Endothelial cell of umbilical vein (primary cell): ENCODE data around the gene MAPKBP1. TPM values are rescaled to one million over a fixed set of nuclear protein-coding genes. Genes with fewer than 3 reads are reported as not detected.
"Not testable (repeated sequence)": the region's sequence is repeated elsewhere in the genome, so short reads cannot be mapped to it uniquely, and the experiment has no call there.

ENCODE experiments used
- BruUV-seq: library from RNA; stranded (reverse); fragments of 400-500 nt; replicated peaks from 2 replicates; lab custom pipeline; 2021; lab: Mats Ljungman, UMichigan
- CTCF ChIA-PET: fragments of 300-600, 350-600 bp; sonication (Branson Sonifier 250); formaldehyde crosslinking; loops from one replicate; lab custom pipeline; 2021; ENCODE audit warnings: antibody characterized with exemption, inconsistent platforms; lab: Charles Lee
- POLR2A ChIA-PET: fragments of 300-600, 350-600 bp; sonication (Branson Sonifier 250); formaldehyde crosslinking; loops from one replicate; lab custom pipeline; 2021; ENCODE audit warnings: antibody characterized with exemption, inconsistent platforms; lab: Charles Lee
- DNase-seq: peaks from one replicate; pipeline ENCODE4 v3.0.0-alpha.2; 2011; ENCODE audit warnings: low read depth, low spot score
- FAIRE-seq: peaks from 2 replicates; lab custom pipeline; 2011; peaks lifted over from hg19 to GRCh38; lab: Jason Lieb, UNC
- H2AFZ ChIP-seq: 2 replicates; pipeline ENCODE4 v1.6.0; 2012; ENCODE audit warnings: low read depth, low read length, control low read depth, inconsistent platforms
- H3K27ac ChIP-seq: 2 replicates; pipeline ENCODE4 v1.5.1; 2011; ENCODE audit warnings: low read depth, mild to moderate bottlenecking, control low read depth, low read length, moderate library complexity; ENCODE audit not compliant: insufficient read depth
- H3K27me3 ChIP-seq, 2 experiments: 2 replicates each; pipeline versions ENCODE4 v1.6.0 to v1.6.1; 2011; ENCODE audit warnings: low read length in 2 of 2, mixed read lengths in 1 of 2; ENCODE audit not compliant: control insufficient read depth in 2 of 2, insufficient read depth in 2 of 2
- H3K36me3 ChIP-seq, 2 experiments: 2 replicates in 1 of 2; 3 replicates in 1 of 2; pipeline ENCODE4 v1.5.1; 2011; ENCODE audit warnings: low read length in 2 of 2, mild to moderate bottlenecking in 1 of 2, moderate library complexity in 1 of 2; ENCODE audit not compliant: control insufficient read depth in 2 of 2, insufficient read depth in 2 of 2; ENCODE audit errors: extremely low read depth in 1 of 2
- H3K4me1 ChIP-seq: 3 replicates; pipeline ENCODE4 v1.5.1; 2011; ENCODE audit warnings: mild to moderate bottlenecking, low read length; ENCODE audit not compliant: control insufficient read depth, insufficient read depth; ENCODE audit errors: extremely low read depth
- H3K4me2 ChIP-seq: 2 replicates; pipeline ENCODE4 v1.6.1; 2011; ENCODE audit warnings: low read length, control low read depth, mixed read lengths; ENCODE audit not compliant: insufficient read depth
- H3K4me3 ChIP-seq, 3 experiments: fragments of 200-600 bp in 1 of 3; sonication (generic), shearing (Covaris generic) in 1 of 3; replicated peaks in 1 of 3; 2 replicates each; pipeline ENCODE4 v1.5.1; 2011 to 2016; ENCODE audit warnings: control low read depth in 3 of 3, low read length in 3 of 3, mild to moderate bottlenecking in 2 of 3, inconsistent platforms in 1 of 3, low read depth in 1 of 3, moderate library complexity in 1 of 3; ENCODE audit not compliant: insufficient read depth in 1 of 3
- H3K79me2 ChIP-seq: 2 replicates; pipeline ENCODE4 v1.6.0; 2012; ENCODE audit warnings: low read length, inconsistent platforms; ENCODE audit not compliant: control insufficient read depth, insufficient read depth
- H3K9ac ChIP-seq: replicated peaks from 2 replicates; pipeline ENCODE3; 2011; ENCODE audit warnings: low read length, control low read depth; ENCODE audit not compliant: insufficient read depth; ENCODE audit errors: extremely low read depth
- H3K9me1 ChIP-seq: replicated peaks from 3 replicates; pipeline ENCODE4 v1.6.0; 2011; ENCODE audit warnings: mild to moderate bottlenecking, low read length; ENCODE audit not compliant: control insufficient read depth, insufficient read depth; ENCODE audit errors: extremely low read depth
- H3K9me3 ChIP-seq: replicated peaks from 2 replicates; pipeline ENCODE4 v1.5.1; 2012; ENCODE audit warnings: low read length, inconsistent platforms; ENCODE audit not compliant: control insufficient read depth, insufficient read depth
- H4K20me1 ChIP-seq: replicated peaks from 2 replicates; pipeline ENCODE3; 2011; ENCODE audit warnings: mild to moderate bottlenecking, low read length; ENCODE audit not compliant: control insufficient read depth, insufficient read depth; ENCODE audit errors: extremely low read depth
- GATA2 ChIP-seq: IDR thresholded peaks from 2 replicates; pipeline ENCODE4 v1.7.0; 2011; ENCODE audit warnings: low read depth, mild to moderate bottlenecking, moderate library complexity, mixed read lengths, low read length; ENCODE audit not compliant: insufficient read length, insufficient read depth
- POLR2AphosphoS5 ChIP-seq: IDR thresholded peaks from 2 replicates; pipeline ENCODE4 v1.6.1; 2012; ENCODE audit warnings: low read depth, mild to moderate bottlenecking, control low read depth, low read length, moderate library complexity; ENCODE audit not compliant: insufficient read depth
- dilution Hi-C: fragments of 300-500 bp; cut with MboI; formaldehyde crosslinking; loops from one replicate; pipeline ENCODE4 v1.15.0; 2019; ENCODE audit warnings: low sequenced_read_pairs; ENCODE audit not compliant: extremely low pct_ligation_motif_present
- intact Hi-C: fragments of 100-400 bp; cut with micrococcal nuclease; formaldehyde crosslinking; loops from one replicate; pipeline ENCODE4 v1.10.0; 2022
- polyA plus RNA-seq, 4 experiments: library from polyadenylated mRNA; depleted of rRNA in 3 of 4; stranded (reverse) in 3 of 4; unstranded in 1 of 4; fragments of >200 nt; gene quantifications; 2 replicates each; pipeline versions ENCODE4 v1.2.1 to v1.2.3, GENCODE V29; 2011 to 2012; ENCODE audit warnings: missing spikeins in 1 of 4
- total RNA-seq: library from RNA; stranded (reverse); gene quantifications from 2 replicates; pipeline ENCODE4 v1.2.3, GENCODE V29; 2021

MAPKBP1 gene
- total and polyA plus RNA-seq, 2 donors (not counting 3 experiments of a cell fraction or from before 2014, with no cell fraction given) = 12.3 to 55.8 TPM

GRCh38 chr15:41735492-41735891 is 38.8 kb upstream of the MAPKBP1 start:
- CTCF ChIA-PET = interaction anchor here (1.0 kb wide), 1 partner anchor 132 kb away, joined by 3 read pairs; no protein-coding TSS in a partner anchor
- not testable (repeated sequence) for DNase-seq

DNA sequence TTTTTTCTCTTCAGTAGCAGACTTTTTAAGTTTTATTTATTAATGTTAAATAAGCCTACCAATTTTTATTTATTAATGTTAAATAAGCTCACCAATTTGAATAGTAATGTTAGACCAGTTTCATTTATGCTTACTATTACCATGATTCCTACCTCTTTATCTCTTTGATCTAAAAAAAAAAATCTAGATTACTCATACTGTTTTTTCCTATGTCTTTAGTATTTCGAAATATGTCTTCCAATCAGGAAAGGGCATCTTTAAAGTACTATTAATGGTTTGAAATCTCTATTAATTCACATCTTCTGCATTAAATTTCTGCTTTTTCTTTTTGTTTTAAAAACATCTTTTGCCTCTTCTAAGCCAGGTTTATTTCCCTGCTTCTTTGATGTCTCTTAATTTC is 27.5 kb upstream of the MAPKBP1 start:
- Histone ChIP-seq H3K36me3 (peaks cover 0 to 16% of the 10 kb centered on the region in 2 experiments), H3K79me2 (no peaks in the 10 kb centered on the region), H3K4me1 (peaks cover 10% of the 10 kb centered on the region), H3K27me3 (no peaks in the 10 kb centered on the region), H3K4me2 (no peak overlapping the region), H3K4me3 (no peak overlapping the region), H2AFZ (no peak overlapping the region), H3K9me3 (no peaks in the 10 kb centered on the region), H3K9me1 (no peaks in the 10 kb centered on the region), H3K9ac (no peak overlapping the region), H3K27ac (no peak overlapping the region), H4K20me1 (no peaks in the 10 kb centered on the region)
- FAIRE-seq (no peak), DNase-seq (peak; percentile 29)
- BruUV-seq = no TSS peak
- dilution Hi-C loops (no loop called here), intact Hi-C loops (no loop called here)
- TF ChIP-seq GATA2 = peak; percentile 58
- TF ChIP-seq POLR2AphosphoS5 = no peak
- POLR2A ChIA-PET = no interaction called here
- CTCF ChIA-PET = interaction anchor here (0.7 to 2.1 kb wide), 9 partner anchors 11 to 319 kb away, joined by 3 to 14 read pairs (median 5); partner anchors contain the start of gene MAPKBP1

More at GRCh38 chr15:41735492-41735891, 38.8 kb upstream of the MAPKBP1 start:
- H3K9me3 ChIP-seq, intact Hi-C loops, H2AFZ ChIP-seq, H3K27me3 ChIP-seq, H3K79me2 ChIP-seq, H3K4me3 ChIP-seq, dilution Hi-C loops, BruUV-seq, H3K4me2 ChIP-seq, H3K27ac ChIP-seq, H3K4me1 ChIP-seq, H3K9me1 ChIP-seq, POLR2A ChIA-PET, H4K20me1 ChIP-seq, FAIRE-seq, H3K9ac ChIP-seq, H3K36me3 ChIP-seq: not testable (repeated sequence)
